AG20443 (cell line): ENCODE data around the gene SPAST.
"Not testable (repeated sequence)": the region's sequence is repeated elsewhere in the genome, so short reads cannot be mapped to it uniquely, and the experiment has no call there.

Source experiments
- DNase-seq: peaks from one replicate; pipeline ENCODE4 v3.0.0; 2012; ENCODE audit warnings: low spot score, mixed read lengths

Gene SPAST

GRCh38 chr2:32063310-32064020, at the start of gene SPAST:
Gene SPAST (plus strand): TSS chr2:32063556. CDS start chr2:32063832, 276 bp downstream.
- DNase-seq, result peak; percentile 100

GRCh38 chr2:32018789-32019482, 44.4 kb upstream of the SPAST start:
- DNase-seq, result not testable (repeated sequence)

- not testable (repeated sequence) for DNase-seq
These were observed 29.0 kb upstream of the SPAST start for GRCh38 chr2:32034198-32034887.

DNA sequence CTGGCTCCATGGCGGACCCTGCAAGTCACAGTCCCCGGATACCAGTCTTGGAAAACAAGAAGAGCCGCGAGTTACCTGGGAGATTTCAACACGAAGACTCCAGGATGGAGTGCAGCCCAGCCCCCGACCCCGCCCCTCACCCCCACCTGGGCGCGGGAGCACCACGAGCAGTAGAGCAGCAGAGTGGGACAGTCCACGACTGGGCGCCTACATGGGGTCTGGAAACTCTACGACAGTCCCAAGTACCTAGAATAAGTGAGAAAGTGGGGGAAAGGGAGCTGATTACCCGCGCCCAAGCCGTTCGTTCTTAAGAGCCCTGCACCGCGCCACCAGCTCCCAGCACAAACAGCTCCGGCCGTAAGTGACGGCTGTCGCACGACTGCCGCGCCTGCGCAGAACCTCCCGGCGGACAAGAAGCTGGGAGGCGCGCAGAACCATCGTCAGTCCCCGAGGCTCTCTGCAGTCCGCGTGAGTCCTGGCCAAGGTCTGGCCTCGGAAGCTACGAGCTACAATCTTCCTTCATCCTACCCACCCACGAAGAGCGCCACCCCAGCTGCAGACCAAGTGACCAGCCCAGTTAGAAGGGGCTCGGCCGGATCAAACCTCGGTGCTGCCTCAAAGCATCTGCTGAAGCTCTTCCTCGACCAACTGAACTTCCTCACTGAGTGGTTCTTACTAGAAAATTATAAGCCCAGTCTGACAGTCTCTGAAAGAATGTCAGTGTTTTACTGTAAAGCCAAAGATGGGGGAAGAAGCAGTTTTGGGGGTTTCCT, 23.7 kb upstream of the SPAST start, which contains the start of gene DPY30:
Gene DPY30, minus strand, starts transcription at position 359 of the 773 bp plus-strand sequence. Its CDS starts 349 bp downstream, at position 10.
- DNase-seq, result peak; percentile 98

GRCh38 chr2:32043561-32043960, 19.8 kb upstream of the SPAST start:
- DNase-seq, result no peak

GRCh38 chr2:32051836-32052439, 11.4 kb upstream of the SPAST start:
- DNase-seq, result no peak

DNA sequence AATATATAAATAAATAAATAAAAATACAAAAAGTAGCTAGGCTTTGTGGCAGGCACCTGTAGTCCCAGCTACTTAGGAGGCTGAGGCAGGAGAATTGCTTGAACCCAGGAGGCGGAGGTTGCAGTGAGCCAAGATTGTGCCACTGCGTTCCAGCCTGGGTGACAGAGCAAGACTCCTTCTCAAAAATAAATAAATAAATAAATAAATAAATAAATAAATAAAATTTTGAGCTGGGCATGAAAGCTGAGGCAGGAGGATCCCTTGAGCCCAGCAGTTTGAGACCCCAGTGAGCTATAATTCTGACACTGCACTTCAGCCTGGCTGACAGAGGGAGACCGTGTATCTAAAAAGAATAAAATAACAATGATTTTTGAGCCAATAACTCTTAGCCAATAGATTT, 8.8 kb upstream of the SPAST start:
- not testable (repeated sequence) for DNase-seq

DNA sequence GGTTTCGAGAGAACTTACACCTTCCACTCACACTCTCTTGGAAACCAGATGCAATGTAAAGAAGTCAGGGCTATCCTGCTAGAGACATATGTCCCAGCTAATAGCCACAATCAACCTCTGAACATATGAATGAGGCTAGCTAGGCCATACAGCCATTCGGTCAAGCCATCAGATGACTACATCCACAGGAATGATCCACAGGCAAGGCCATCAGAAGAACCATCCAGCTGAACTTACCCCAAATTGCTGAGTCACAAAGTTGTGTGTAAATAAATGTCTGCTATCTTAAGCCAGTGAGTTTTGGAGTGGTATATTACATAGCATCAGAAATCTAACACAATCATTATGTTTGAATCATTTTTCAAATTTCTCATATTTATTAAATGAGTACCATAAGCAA, 5.2 kb upstream of the SPAST start:
- no peak for DNase-seq

DNA sequence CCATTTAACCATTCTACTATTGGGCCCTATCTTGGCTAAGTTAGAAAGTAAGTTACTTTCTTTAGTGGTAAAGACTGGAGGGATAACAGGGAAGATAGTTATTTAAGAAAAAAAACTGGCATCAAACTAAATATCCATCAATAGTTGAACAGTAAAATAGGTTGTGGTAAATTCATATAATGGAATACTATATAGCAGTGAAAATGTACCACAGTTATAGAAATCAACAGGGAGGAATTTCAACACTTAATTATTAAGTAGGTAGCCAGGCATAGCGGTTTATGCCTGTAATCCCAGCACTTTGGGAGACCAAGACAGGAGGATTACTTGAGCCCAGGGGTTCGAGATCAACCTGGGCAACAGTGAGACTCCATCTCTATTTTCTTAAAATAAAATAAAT, 3.1 kb upstream of the SPAST start:
- DNase-seq, result no peak

DNA sequence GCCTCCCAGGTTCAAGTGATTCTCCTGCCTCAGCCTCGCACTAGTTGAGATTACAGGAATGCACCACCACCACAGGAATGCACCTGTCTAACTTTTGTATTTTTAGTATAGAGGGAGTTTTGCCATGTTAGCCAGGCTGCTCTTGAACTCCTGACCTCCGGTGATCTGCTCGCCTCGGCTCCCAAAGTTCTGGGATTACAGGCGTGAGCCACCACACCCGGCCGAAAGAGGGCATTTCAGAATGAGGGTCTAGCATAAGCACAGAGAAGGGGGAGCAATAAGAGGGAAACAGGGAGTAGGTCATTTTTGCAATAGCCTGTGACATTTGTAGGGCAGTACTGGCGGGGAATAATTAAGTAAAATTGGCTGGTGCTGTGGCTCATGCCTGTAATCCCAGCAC, 1.9 kb upstream of the SPAST start:
- no peak for DNase-seq

GRCh38 chr2:32061973-32062861, 1.1 kb upstream of the SPAST start:
- DNase-seq, result peak; percentile 20

DNA sequence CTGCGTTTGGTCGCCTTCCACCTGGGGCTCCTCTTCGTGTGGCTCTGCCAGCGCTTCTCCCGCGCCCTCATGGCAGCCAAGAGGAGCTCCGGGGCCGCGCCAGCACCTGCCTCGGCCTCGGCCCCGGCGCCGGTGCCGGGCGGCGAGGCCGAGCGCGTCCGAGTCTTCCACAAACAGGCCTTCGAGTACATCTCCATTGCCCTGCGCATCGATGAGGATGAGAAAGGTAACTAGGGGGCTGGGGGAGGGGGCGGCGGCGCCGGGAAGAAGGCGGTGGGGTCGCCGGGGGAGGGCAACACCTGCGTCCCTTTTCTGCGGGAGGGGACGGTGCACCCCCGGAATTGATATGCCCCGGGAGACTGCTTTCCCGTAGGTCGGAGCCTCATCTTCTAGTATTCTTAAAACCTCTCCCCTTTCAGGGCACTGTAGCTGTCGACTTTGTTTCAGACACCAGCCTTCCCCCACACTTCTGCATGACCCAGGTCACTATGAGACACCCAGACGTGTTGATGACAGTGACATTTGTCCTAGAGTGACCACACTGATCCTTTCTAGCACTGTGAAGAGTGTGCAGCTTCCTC, 755 bp downstream of the SPAST start:
- peak; percentile 29 for DNase-seq

- no peak for DNase-seq
These were observed 1.4 kb downstream of the SPAST start for GRCh38 chr2:32064713-32065112.

DNA sequence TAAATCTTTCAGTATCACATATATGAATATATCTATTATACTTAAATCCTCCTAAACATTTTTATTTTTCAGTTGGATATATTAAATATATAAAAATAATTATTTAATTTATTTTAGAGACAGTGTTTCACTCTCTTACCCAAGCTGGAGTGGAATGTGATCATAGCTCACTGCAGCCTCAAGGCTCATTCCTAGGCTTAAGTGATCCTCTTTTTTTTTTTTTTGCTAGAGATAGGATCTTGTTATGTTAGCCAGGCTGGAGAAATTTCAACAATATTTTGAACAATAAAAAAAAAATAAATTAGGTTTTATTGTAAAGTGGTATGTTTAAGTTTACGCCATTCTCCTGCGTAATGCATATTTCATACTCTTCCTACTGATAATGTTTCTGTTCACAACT, 4.2 kb downstream of the SPAST start:
- no peak for DNase-seq

GRCh38 chr2:32074134-32074506, 10.8 kb downstream of the SPAST start:
- DNase-seq, result no peak

- DNase-seq, result peak; percentile 7
These were observed 32.3 kb downstream of the SPAST start for GRCh38 chr2:32095671-32096070.

DNA sequence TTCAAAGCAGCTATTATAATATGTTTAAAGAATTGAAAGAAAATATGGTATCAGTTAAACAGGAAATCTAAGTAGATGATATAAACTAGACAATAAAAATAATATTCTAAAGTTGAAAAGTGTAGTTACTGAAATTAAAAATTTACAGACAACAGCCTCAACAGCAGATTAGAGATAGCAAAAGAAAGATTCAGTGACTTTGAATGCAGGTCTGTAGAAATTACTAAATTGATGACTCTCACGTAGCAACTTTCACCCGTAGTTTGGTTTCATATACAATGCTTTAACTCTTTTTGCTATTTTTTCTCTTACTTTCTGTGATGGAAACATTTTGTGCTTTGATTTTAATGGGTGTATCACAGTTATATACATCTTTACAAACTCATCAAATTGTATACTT, 44.8 kb downstream of the SPAST start:
- no peak for DNase-seq

- DNase-seq, result no peak
These were observed 54.7 kb downstream of the SPAST start for GRCh38 chr2:32118055-32118454.

DNA sequence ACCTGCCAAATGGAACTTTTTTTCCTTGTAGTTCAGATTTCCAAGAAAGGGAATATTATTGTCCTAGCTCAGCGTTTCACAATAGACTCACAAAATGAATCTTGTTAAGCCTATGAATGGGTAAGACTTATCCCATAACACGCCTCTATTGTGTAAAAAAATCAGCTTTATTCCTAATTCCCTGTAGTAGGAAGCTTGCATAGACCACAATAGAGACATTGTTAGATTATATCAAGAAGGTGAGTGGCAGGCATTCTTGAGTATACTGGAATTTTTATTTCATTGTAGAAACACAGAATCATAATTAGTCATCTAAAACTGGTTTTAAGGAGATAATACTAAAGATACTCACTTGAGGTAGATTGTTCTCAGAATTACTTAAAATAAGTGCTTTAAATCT, 55.8 kb downstream of the SPAST start:
- DNase-seq, result no peak

DNA sequence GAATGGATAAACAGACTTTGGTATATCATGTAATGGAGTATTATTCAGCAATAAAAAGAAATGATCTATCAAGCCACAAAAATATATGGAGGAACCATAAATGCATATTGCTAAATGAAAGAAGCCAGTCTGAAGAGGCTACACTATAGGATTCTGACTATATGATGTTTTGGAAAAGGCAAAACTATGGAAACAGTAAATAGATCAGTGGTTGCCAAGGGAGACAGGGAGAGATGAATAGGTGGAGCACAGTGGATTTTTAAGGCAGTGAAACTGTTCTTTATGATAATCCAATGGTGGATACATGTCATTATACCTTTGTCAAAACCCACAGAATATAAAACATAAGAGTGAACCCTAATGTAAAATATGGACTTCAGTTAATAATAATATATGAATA, 61.3 kb downstream of the SPAST start:
- no peak for DNase-seq
